GM19035 (cell line): Measurements from ENCODE around the gene PNN.
"Not testable (repeated sequence)": the region's sequence is repeated elsewhere in the genome, so short reads cannot be mapped to it uniquely, and the experiment has no call there.

ENCODE experiments used
- ATAC-seq: cut with Tn5 transposase; IDR thresholded peaks from one replicate; pipeline ENCODE4 v1.9.1; 2021; ENCODE audit not compliant: unreplicated experiment

PNN gene

GRCh38 chr14:39181026-39181692 is 6.1 kb downstream of the PNN start:
- ATAC-seq = no peak

GRCh38 chr14:39181693-39182047 is 6.6 kb downstream of the PNN start:
- ATAC-seq = no peak

- ATAC-seq = no peak
Observed at GRCh38 chr14:39182770-39183684, 8.0 kb downstream of the PNN start.

- not testable (repeated sequence) for ATAC-seq
Observed at GRCh38 chr14:39183685-39184003, 8.6 kb downstream of the PNN start.

- ATAC-seq = no peak
Observed at GRCh38 chr14:39184628-39185255, 9.7 kb downstream of the PNN start.

- ATAC-seq = no peak
Observed at GRCh38 chr14:39185256-39186049, 10.4 kb downstream of the PNN start.

GRCh38 chr14:39186941-39187525 is 12.0 kb downstream of the PNN start:
- no peak for ATAC-seq

GRCh38 chr14:39203659-39204606 is 28.9 kb downstream of the PNN start:
- no peak for ATAC-seq

GRCh38 chr14:39207430-39207829 is 32.4 kb downstream of the PNN start:
- ATAC-seq = not testable (repeated sequence)

GRCh38 chr14:39211109-39211741 is 36.2 kb downstream of the PNN start:
- no peak for ATAC-seq

- ATAC-seq = no peak
Observed at GRCh38 chr14:39212034-39212433, 37.0 kb downstream of the PNN start.

GRCh38 chr14:39212693-39213092 is 37.6 kb downstream of the PNN start:
- no peak for ATAC-seq

GRCh38 chr14:39217214-39217879 is 42.3 kb downstream of the PNN start:
- ATAC-seq = no peak

GRCh38 chr14:39218171-39218769 is 43.2 kb downstream of the PNN start:
- no peak for ATAC-seq

GRCh38 chr14:39219075-39219499 is 44.0 kb downstream of the PNN start:
- ATAC-seq = no peak

- not testable (repeated sequence) for ATAC-seq
Observed at GRCh38 chr14:39220473-39220872, 45.4 kb downstream of the PNN start.

GRCh38 chr14:39228044-39228443 is 53.0 kb downstream of the PNN start:
- no peak for ATAC-seq

- ATAC-seq = no peak
Observed at GRCh38 chr14:39228509-39229221, 53.6 kb downstream of the PNN start.
